ENCODE results near the gene CARD6. TPM values are rescaled to one million over a fixed set of nuclear protein-coding genes. Genes with fewer than 3 reads are reported as not detected.
"Not testable (repeated sequence)": the region's sequence is repeated elsewhere in the genome, so short reads cannot be mapped to it uniquely, and the experiment has no call there.

Gene CARD6
- total and polyA plus RNA-seq, 7 donors: 1.1 to 4.1 (median 3.0) TPM

GRCh38 chr5:40866844-40867243 lies 25.7 kb downstream of the CARD6 start:
- intact Hi-C loops (cut with DNase I): no loop called here
- Histone ChIP-seq H3K36me3 (ENCODE audit: insufficient read depth in 1 of 2, low read depth in 1 of 2) (no peaks in the 10 kb centered on the region), H3K4me3 (no peak overlapping the region), H3K27me3 (ENCODE audit: insufficient read depth in 3 of 3, low read length in 2 of 3) (no peaks in the 10 kb centered on the region), H3K9me3 (peaks cover 10% of the 10 kb centered on the region), H3K27ac (no peak overlapping the region), H3K4me1 (no peaks in the 10 kb centered on the region)
- DNase-seq (no peak), ATAC-seq (no peak)
- WGBS, 3 donors: 62 to 72% (median 71%) methylated on average over 5 of the region's 5 CpGs
- TF ChIP-seq CTCF (IDR thresholded peaks at IDR 0.05): no peak

GRCh38 chr5:40869384-40869783 lies 28.2 kb downstream of the CARD6 start:
- ATAC-seq (no peak), DNase-seq (no peak)
- intact Hi-C loops (cut with DNase I): no loop called here
- Histone ChIP-seq H3K27me3 (ENCODE audit: insufficient read depth in 3 of 3, low read length in 2 of 3) (no peaks in the 10 kb centered on the region), H3K4me1 (no peaks in the 10 kb centered on the region), H3K36me3 (ENCODE audit: insufficient read depth in 1 of 2, low read depth in 1 of 2) (no peaks in the 10 kb centered on the region), H3K27ac (no peak overlapping the region), H3K9me3 (peaks cover 6% of the 10 kb centered on the region), H3K4me3 (no peak overlapping the region)
- WGBS, 3 donors: 67 to 94% (median 80%) methylated on average over 1 of the region's 1 CpG
- TF ChIP-seq CTCF (IDR thresholded peaks at IDR 0.05): no peak

- no peak for DNase-seq
- H3K9me3 ChIP-seq: no peaks in the 10 kb centered on the region
- H3K27ac ChIP-seq: no peak overlapping the region
- H3K36me3 ChIP-seq (ENCODE audit: insufficient read depth in 1 of 2, low read depth in 1 of 2): no peaks in the 10 kb centered on the region
- no peak for TF ChIP-seq CTCF (IDR thresholded peaks at IDR 0.05)
- ATAC-seq: no peak
- H3K4me1 ChIP-seq: no peaks in the 10 kb centered on the region
- H3K4me3 ChIP-seq: no peak overlapping the region
- H3K27me3 ChIP-seq (ENCODE audit: insufficient read depth in 3 of 3, low read length in 2 of 3): no peaks in the 10 kb centered on the region
- intact Hi-C loops (cut with DNase I): loop anchor here in 1 of 2 donors (10.0 kb wide), 1 partner anchor 1276 kb away; no protein-coding TSS in a partner anchor
- WGBS, 3 donors: 65 to 71% (median 69%) methylated on average over 4 of the region's 4 CpGs
Measured at GRCh38 chr5:40871177-40871576, 30.0 kb downstream of the CARD6 start.

- H3K27ac ChIP-seq; H3K36me3 ChIP-seq (ENCODE audit: insufficient read depth in 1 of 2, low read depth in 1 of 2); DNase-seq; H3K27me3 ChIP-seq (ENCODE audit: insufficient read depth in 3 of 3, low read length in 2 of 3); H3K4me3 ChIP-seq; H3K9me3 ChIP-seq; H3K4me1 ChIP-seq; ATAC-seq: not testable (repeated sequence)
- intact Hi-C loops (cut with DNase I): loop anchor here in 1 of 2 donors (10.0 kb wide), 1 partner anchor 1277 kb away; no protein-coding TSS in a partner anchor
- WGBS, 3 donors: 92 to 94% (median 93%) methylated on average over 8 of the region's 8 CpGs
Measured at GRCh38 chr5:40872253-40872652, 31.1 kb downstream of the CARD6 start.

- TF ChIP-seq CTCF (IDR thresholded peaks at IDR 0.05): no peak
- no peak for DNase-seq
- no peak overlapping the region for H3K27ac ChIP-seq
- H3K9me3 ChIP-seq: no peaks in the 10 kb centered on the region
- no peak for ATAC-seq
- no peaks in the 10 kb centered on the region for H3K27me3 ChIP-seq (ENCODE audit: insufficient read depth in 3 of 3, low read length in 2 of 3)
- no peaks in the 10 kb centered on the region for H3K4me1 ChIP-seq
- 89 to 91% (median 90%) methylated on average over 3 of the region's 3 CpGs for WGBS, 3 donors
- no peaks in the 10 kb centered on the region for H3K36me3 ChIP-seq (ENCODE audit: insufficient read depth in 1 of 2, low read depth in 1 of 2)
- no peak overlapping the region for H3K4me3 ChIP-seq
- intact Hi-C loops (cut with DNase I): loop anchor here in 1 of 2 donors (10.0 kb wide), 1 partner anchor 1279 kb away; no protein-coding TSS in a partner anchor
Measured at GRCh38 chr5:40873286-40873880, 32.2 kb downstream of the CARD6 start.
